IMR-90 (cell line): Measurements from ENCODE around the gene KCNN3.

ENCODE experiments used
- CEBPB ChIP-seq: IDR thresholded peaks from 2 replicates; pipeline ENCODE4 v1.6.1; 2012; ENCODE audit warnings: low read depth, low read length, improper control_type of control experiment
- CHD1 ChIP-seq: IDR thresholded peaks from 2 replicates; pipeline ENCODE4 v1.6.1; 2012; ENCODE audit warnings: low read depth, low read length, improper control_type of control experiment
- CTCF ChIP-seq: conservative IDR thresholded peaks from 2 replicates; pipeline ENCODE4 v1.5.1; 2012; ENCODE audit warnings: mild to moderate bottlenecking, low read depth, low read length, improper control_type of control experiment
- ELK1 ChIP-seq: fragments of 150-350 bp; IDR thresholded peaks from 2 replicates; pipeline ENCODE4 v1.6.1; 2016; ENCODE audit warnings: low read depth, mild to moderate bottlenecking, low read length, moderate library complexity, borderline replicate concordance
- MAFK ChIP-seq: IDR thresholded peaks from 2 replicates; pipeline ENCODE4 v1.6.1; 2012; ENCODE audit warnings: low read depth, low read length, improper control_type of control experiment
- MXI1 ChIP-seq: IDR thresholded peaks from 2 replicates; pipeline ENCODE4 v1.6.1; 2012; ENCODE audit warnings: low read depth, mild to moderate bottlenecking, low read length, moderate library complexity, borderline replicate concordance
- NFE2L2 ChIP-seq: fragments of 150-350 bp; IDR thresholded peaks from 2 replicates; pipeline ENCODE4 v1.6.1; 2016; ENCODE audit warnings: low read depth, mild to moderate bottlenecking, low read length
- POLR2A ChIP-seq: IDR thresholded peaks from 2 replicates; pipeline ENCODE4 v1.6.1; 2012; ENCODE audit warnings: mild to moderate bottlenecking, low read depth, low read length
- RAD21 ChIP-seq: IDR thresholded peaks from 2 replicates; pipeline ENCODE4 v1.6.1; 2012; ENCODE audit warnings: low read length, improper control_type of control experiment
- RCOR1 ChIP-seq: IDR thresholded peaks from 2 replicates; pipeline ENCODE4 v1.6.1; 2012; ENCODE audit warnings: mild to moderate bottlenecking, low read length, improper control_type of control experiment; ENCODE audit not compliant: insufficient replicate concordance
- RFX5 ChIP-seq: IDR thresholded peaks from 2 replicates; pipeline ENCODE4 v1.8.0; 2012; ENCODE audit warnings: low read depth, mild to moderate bottlenecking, low read length, moderate library complexity
- SMC3 ChIP-seq: fragments of 150-350 bp; IDR thresholded peaks from 2 replicates; pipeline ENCODE4 v1.6.1; 2016; ENCODE audit warnings: low read depth, mild to moderate bottlenecking, antibody characterized with exemption, low read length, moderate library complexity
- USF2 ChIP-seq: fragments of 150-350 bp; IDR thresholded peaks from 2 replicates; pipeline ENCODE4 v1.6.1; 2017; ENCODE audit warnings: mild to moderate bottlenecking, antibody characterized with exemption, low read length, low read depth

- TF ChIP-seq CTCF (no peak), MAFK (no peak), RAD21 (no peak), POLR2A (no peak), USF2 (no peak), NFE2L2 (no peak), SMC3 (no peak), MXI1 (no peak), ELK1 (no peak), CHD1 (no peak), RFX5 (no peak), CEBPB (no peak), RCOR1 (no peak)
Observed at GRCh38 chr1:154886281-154887015, 16.4 kb upstream of the KCNN3 start.
